ENCODE results near the gene MRPL27. TPM values are rescaled to one million over a fixed set of nuclear protein-coding genes. Genes with fewer than 3 reads are reported as not detected.

MRPL27 gene
- total and polyA plus RNA-seq, 4 donors: 34.8 to 103 (median 62.9) TPM

GRCh38 chr17:50319306-50320004, 53.5 kb downstream of the MRPL27 start:
- 74% methylated on average over 12 of the region's 12 CpGs for WGBS, 2 donors
- Histone ChIP-seq H3K36me3 (ENCODE audit: control insufficient read depth in 1 of 2, insufficient read depth in 2 of 2, low read length in 1 of 2) (no peaks in the 10 kb centered on the region), H3K27me3 (ENCODE audit: control insufficient read depth in 1 of 2, insufficient read depth in 2 of 2, low read length in 1 of 2) (no peaks in the 10 kb centered on the region), H3K9me3 (ENCODE audit: control insufficient read depth, low read length) (no peaks in the 10 kb centered on the region), H3K27ac (ENCODE audit: low read depth in 1 of 2, low read length in 2 of 2) (no peak overlapping the region), H3K4me3 (ENCODE audit: low read length in 2 of 2) (no peak overlapping the region), H3K4me1 (ENCODE audit: control insufficient read depth in 1 of 2, insufficient read depth in 2 of 2, low read length in 2 of 2) (no peaks in the 10 kb centered on the region)
- peak in 1 of 2 donors; percentile 1 for DNase-seq
- no peak for ATAC-seq (ENCODE audit: low FRiP score)
- intact Hi-C loops (cut with DNase I): no loop called here

- no peaks in the 10 kb centered on the region for H3K27me3 ChIP-seq (ENCODE audit: control insufficient read depth in 1 of 2, insufficient read depth in 2 of 2, low read length in 1 of 2)
- H3K4me3 ChIP-seq (ENCODE audit: low read length in 2 of 2): no peak overlapping the region
- no peaks in the 10 kb centered on the region for H3K4me1 ChIP-seq (ENCODE audit: control insufficient read depth in 1 of 2, insufficient read depth in 2 of 2, low read length in 2 of 2)
- 88 to 90% methylated on average over 10 of the region's 10 CpGs for WGBS, 2 donors
- ATAC-seq (ENCODE audit: low FRiP score) (no peak), DNase-seq (peak in 1 of 2 donors; percentile 21)
- H3K36me3 ChIP-seq (ENCODE audit: control insufficient read depth in 1 of 2, insufficient read depth in 2 of 2, low read length in 1 of 2): no peaks in the 10 kb centered on the region
- intact Hi-C loops (cut with DNase I): no loop called here
- H3K9me3 ChIP-seq (ENCODE audit: control insufficient read depth, low read length): no peaks in the 10 kb centered on the region
- H3K27ac ChIP-seq (ENCODE audit: low read depth in 1 of 2, low read length in 2 of 2): no peak overlapping the region
These were observed 54.3 kb downstream of the MRPL27 start for GRCh38 chr17:50318501-50319285.

Other genes with a start within 250 kb of the MRPL27 start
- 10 to 100 TPM in 1 of 2 donors, 1 to 10 TPM in 1; 9.3 to 12.6 TPM for gene SAMD14, start 243.0 kb downstream of the MRPL27 start, total RNA-seq
- 1 to 10 TPM; 2.5 to 3.8 TPM for gene SAMD14, start 243.0 kb downstream of the MRPL27 start, polyA plus RNA-seq
- gene PPP1R9B, start 222.5 kb downstream of the MRPL27 start, total RNA-seq: 10 to 100 TPM; 64.4 to 99.0 TPM
- 10 to 100 TPM; 20.3 to 26.1 TPM for gene PPP1R9B, start 222.5 kb downstream of the MRPL27 start, polyA plus RNA-seq
- 10 to 100 TPM; 91.8 to 92.7 TPM for gene SGCA, start 207.2 kb downstream of the MRPL27 start, total RNA-seq
- 100 to 1,000 TPM in 1 of 2 donors, 10 to 100 TPM in 1; 86.4 to 198 TPM for gene SGCA, start 207.2 kb downstream of the MRPL27 start, polyA plus RNA-seq
- gene COL1A1, start 171.6 kb downstream of the MRPL27 start, total RNA-seq: 100 to 1,000 TPM; 400 to 948 TPM
- gene COL1A1, start 171.6 kb downstream of the MRPL27 start, polyA plus RNA-seq: 100 to 1,000 TPM in 1 of 2 donors, 10 to 100 TPM in 1; 70.2 to 391 TPM
- gene TMEM92, start 98.7 kb downstream of the MRPL27 start, total RNA-seq: 1 to 10 TPM in 1 of 2 donors, under 1 TPM in 1; 0.94 to 1.4 TPM
- 10 to 100 TPM in 1 of 2 donors, not detected in 1; 12.4 TPM for gene TMEM92, start 98.7 kb downstream of the MRPL27 start, polyA plus RNA-seq
- 10 to 100 TPM; 16.4 to 22.2 TPM for gene XYLT2, start 27.1 kb downstream of the MRPL27 start, total RNA-seq
- 10 to 100 TPM in 1 of 2 donors, 1 to 10 TPM in 1; 4.0 to 19.3 TPM for gene XYLT2, start 27.1 kb downstream of the MRPL27 start, polyA plus RNA-seq
- 1 to 10 TPM in 1 of 2 donors, not detected in 1; 2.0 TPM for gene EME1, start within 50 bp of the MRPL27 start, total RNA-seq
- under 1 TPM in 1 of 2 donors, not detected in 1; 0.49 TPM for gene EME1, start within 50 bp of the MRPL27 start, polyA plus RNA-seq
- gene LRRC59, start 24.3 kb upstream of the MRPL27 start, total RNA-seq: 10 to 100 TPM; 46.7 to 77.6 TPM
- 10 to 100 TPM; 33.1 to 44.1 TPM for gene LRRC59, start 24.3 kb upstream of the MRPL27 start, polyA plus RNA-seq
- 10 to 100 TPM; 17.8 to 35.8 TPM for gene ACSF2, start 53.0 kb upstream of the MRPL27 start, total RNA-seq
- 10 to 100 TPM; 29.2 to 35.1 TPM for gene ACSF2, start 53.0 kb upstream of the MRPL27 start, polyA plus RNA-seq
- gene CHAD, start 95.7 kb upstream of the MRPL27 start, total RNA-seq: under 1 TPM in 1 of 2 donors, not detected in 1; 0.57 TPM
- 1 to 10 TPM in 1 of 2 donors, under 1 TPM in 1; 0.20 to 2.3 TPM for gene CHAD, start 95.7 kb upstream of the MRPL27 start, polyA plus RNA-seq
- gene RSAD1, start 105.7 kb upstream of the MRPL27 start, total RNA-seq: 10 to 100 TPM; 32.1 to 42.3 TPM
- gene RSAD1, start 105.7 kb upstream of the MRPL27 start, polyA plus RNA-seq: 10 to 100 TPM; 12.1 to 39.2 TPM
- 1 to 10 TPM; 1.3 to 1.8 TPM for gene MYCBPAP, start 135.3 kb upstream of the MRPL27 start, total RNA-seq
- 1 to 10 TPM in 1 of 2 donors, under 1 TPM in 1; 0.77 to 1.0 TPM for gene MYCBPAP, start 135.3 kb upstream of the MRPL27 start, polyA plus RNA-seq
- not detected for gene EPN3, start 159.6 kb upstream of the MRPL27 start, total RNA-seq
- gene EPN3, start 159.6 kb upstream of the MRPL27 start, polyA plus RNA-seq: 1 to 10 TPM; 1.5 to 1.9 TPM
- 10 to 100 TPM; 27.8 to 41.9 TPM for gene SPATA20, start 174.0 kb upstream of the MRPL27 start, total RNA-seq
- gene SPATA20, start 174.0 kb upstream of the MRPL27 start, polyA plus RNA-seq: 10 to 100 TPM; 16.7 to 64.0 TPM
- 1 to 10 TPM in 1 of 2 donors, under 1 TPM in 1; 0.29 to 2.8 TPM for gene CACNA1G, start 187.5 kb upstream of the MRPL27 start, total RNA-seq
- not detected for gene CACNA1G, start 187.5 kb upstream of the MRPL27 start, polyA plus RNA-seq

Data from aorta (tissue), 5 donors.